Measurements from ENCODE around the gene CENPB. TPM values are rescaled to one million over a fixed set of nuclear protein-coding genes. Genes with fewer than 3 reads are reported as not detected.
A peak's percentile ranks its signal among the peaks of the same experiment; 100 is the strongest.

The CENPB gene
- total RNA-seq, 4 donors from 2014 or later = 57.0 to 81.4 (median 66.4) TPM

DNA sequence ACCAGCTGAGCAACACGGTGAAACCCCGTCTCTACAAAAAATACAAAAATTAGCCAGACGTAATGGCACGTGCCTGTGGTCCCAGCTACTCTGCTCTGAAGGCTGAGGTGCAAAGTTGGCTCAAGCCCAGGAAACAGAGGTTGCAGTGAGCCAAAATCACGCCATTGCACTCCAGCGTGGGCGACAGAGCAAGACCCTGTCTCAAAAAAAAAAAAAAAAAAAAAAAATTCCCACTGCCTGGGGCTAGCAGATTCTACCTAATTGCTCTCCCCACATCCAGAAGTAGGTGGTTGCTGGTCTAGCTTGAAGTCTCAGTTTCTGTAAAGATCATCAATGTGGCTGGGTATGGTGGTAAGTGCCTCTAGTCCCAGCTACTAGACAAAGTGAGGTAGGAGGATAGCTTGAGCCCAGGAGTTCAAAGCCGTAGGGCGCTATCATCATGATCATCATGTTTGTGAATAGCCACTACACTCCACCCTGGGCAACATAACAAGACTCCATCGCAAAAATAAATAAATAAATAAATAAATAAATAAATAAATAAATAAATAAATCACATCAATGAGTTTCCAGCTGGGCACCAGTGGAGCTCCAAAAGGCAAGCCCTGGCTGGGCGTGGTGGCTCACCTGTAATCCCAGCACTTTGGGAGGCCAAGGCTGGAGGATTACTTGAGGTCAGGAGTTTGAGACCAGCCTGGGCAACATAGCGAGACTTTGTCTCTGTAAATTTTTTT is 27.5 kb upstream of the CENPB start:
- 85% methylated on average over 12 of the region's 12 CpGs for WGBS
- no peak overlapping the region for H3K27ac ChIP-seq
- TF ChIP-seq EP300 (IDR thresholded peaks at IDR 0.05) = no peak
- no peak for TF ChIP-seq POLR2A (IDR thresholded peaks at IDR 0.05)
- no peak for TF ChIP-seq POLR2AphosphoS5 (IDR thresholded peaks at IDR 0.05)
- no peak for TF ChIP-seq CTCF (IDR thresholded peaks at IDR 0.05)

GRCh38 chr20:3812975-3813847 is 26.7 kb upstream of the CENPB start:
- no peak overlapping the region for H3K4me3 ChIP-seq
- DNase-seq (ENCODE audit: low spot score in 2 of 2) = no peak
- WGBS = 67% methylated on average over 8 of the region's 8 CpGs
- TF ChIP-seq EP300 (IDR thresholded peaks at IDR 0.05) = no peak
- no peak for TF ChIP-seq POLR2AphosphoS5 (IDR thresholded peaks at IDR 0.05)
- no peak for TF ChIP-seq CTCF (IDR thresholded peaks at IDR 0.05)
- no peak for TF ChIP-seq POLR2A (IDR thresholded peaks at IDR 0.05)
- no peaks in the 10 kb centered on the region for H3K9me3 ChIP-seq
- H3K4me1 ChIP-seq = peaks cover 50% of the 10 kb centered on the region
- peak overlapping the region; percentile 85 for H3K27ac ChIP-seq
- H3K36me3 ChIP-seq = no peaks in the 10 kb centered on the region
- H3K27me3 ChIP-seq = no peaks in the 10 kb centered on the region

More for the DNA sequence above, 27.5 kb upstream of the CENPB start:
- H3K4me1 ChIP-seq = peaks cover 51% of the 10 kb centered on the region
- no peaks in the 10 kb centered on the region for H3K27me3 ChIP-seq
- no peak for DNase-seq (ENCODE audit: low spot score in 2 of 2)
- H3K4me3 ChIP-seq = no peak overlapping the region
- H3K36me3 ChIP-seq = no peaks in the 10 kb centered on the region
- no peaks in the 10 kb centered on the region for H3K9me3 ChIP-seq

DNA sequence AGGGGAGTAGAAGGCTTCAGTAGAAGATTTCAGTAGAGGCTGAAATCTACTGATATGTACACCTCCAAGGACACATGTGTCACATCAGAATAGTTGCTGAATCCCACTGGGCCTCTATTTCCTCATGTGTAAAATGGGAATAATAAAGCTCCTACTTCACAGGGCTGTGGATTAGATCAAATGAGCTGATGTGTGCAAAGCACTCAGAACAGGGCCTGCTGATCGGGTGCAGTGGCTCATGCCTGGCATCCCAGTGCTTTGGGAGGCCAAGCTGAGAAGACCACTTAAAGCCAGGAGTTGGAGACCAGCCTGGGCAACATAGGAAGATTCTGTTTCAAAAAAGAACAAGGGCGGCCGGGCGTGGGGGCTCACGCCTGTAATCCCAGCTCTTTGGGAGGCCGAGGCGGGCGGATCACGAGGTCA is 25.7 kb upstream of the CENPB start:
- no peaks in the 10 kb centered on the region for H3K27me3 ChIP-seq
- H3K36me3 ChIP-seq = no peaks in the 10 kb centered on the region
- TF ChIP-seq CTCF (IDR thresholded peaks at IDR 0.05) (no peak), POLR2AphosphoS5 (IDR thresholded peaks at IDR 0.05) (no peak), EP300 (IDR thresholded peaks at IDR 0.05) (no peak), POLR2A (IDR thresholded peaks at IDR 0.05) (no peak)
- peaks cover 57% of the 10 kb centered on the region for H3K4me1 ChIP-seq
- no peaks in the 10 kb centered on the region for H3K9me3 ChIP-seq
- peak overlapping the region; percentile 85 for H3K27ac ChIP-seq
- DNase-seq (ENCODE audit: low spot score in 2 of 2) = no peak
- WGBS = 86% methylated on average over 9 of the region's 9 CpGs
- peak overlapping the region; percentile 37 for H3K4me3 ChIP-seq

DNA sequence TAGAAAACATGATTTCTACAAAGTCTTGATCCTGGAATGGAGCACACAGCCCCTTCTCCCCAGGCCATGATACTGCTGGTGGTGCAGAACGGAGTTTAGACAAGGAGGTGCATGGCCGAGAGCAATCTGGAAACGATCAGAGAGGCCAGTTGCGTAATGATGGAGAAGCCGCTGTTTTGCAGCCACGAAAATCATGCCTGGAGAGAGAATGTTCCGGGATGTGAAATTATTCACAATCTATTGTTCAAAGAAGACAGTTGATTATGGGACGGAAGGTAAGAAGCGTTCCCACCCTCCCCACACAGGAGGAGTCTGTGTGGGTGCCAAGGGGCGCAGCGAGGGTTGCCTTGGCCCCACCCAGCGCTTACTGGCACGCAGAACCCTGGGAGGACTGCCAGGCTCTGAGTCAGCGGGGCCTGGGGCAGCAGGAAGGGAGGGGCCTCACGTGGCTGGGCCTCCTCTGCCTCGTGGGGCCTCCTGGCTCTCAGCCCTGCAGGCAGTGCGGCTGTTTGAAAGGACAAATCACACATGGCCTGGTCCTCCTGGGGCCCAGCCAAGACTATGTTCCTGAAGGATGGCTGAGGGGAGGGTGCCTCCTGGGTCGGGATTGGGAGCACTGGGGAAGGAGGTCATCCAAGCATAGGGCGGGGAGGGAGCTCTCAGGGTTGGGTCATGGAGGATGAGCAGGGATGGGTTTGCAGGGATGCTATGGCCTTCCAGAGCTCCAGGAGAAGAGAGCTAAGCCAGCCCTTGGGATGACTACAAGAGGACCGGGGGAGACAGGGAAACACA is 25.1 kb upstream of the CENPB start:
- no peak for TF ChIP-seq CTCF (IDR thresholded peaks at IDR 0.05)
- peak; percentile 76 to 100 (median 99) for TF ChIP-seq POLR2AphosphoS5 (IDR thresholded peaks at IDR 0.05)
- TF ChIP-seq EP300 (IDR thresholded peaks at IDR 0.05) = peak; percentile 74
- peak in 1 of 2 donors; percentile 55 for TF ChIP-seq POLR2A (IDR thresholded peaks at IDR 0.05)
- Histone ChIP-seq H3K4me1 (peaks cover 63% of the 10 kb centered on the region), H3K27me3 (no peaks in the 10 kb centered on the region), H3K9me3 (no peaks in the 10 kb centered on the region), H3K4me3 (peak overlapping the region; percentile 37), H3K36me3 (no peaks in the 10 kb centered on the region), H3K27ac (peak overlapping the region; percentile 85)
- 2% methylated on average over 13 of the region's 20 CpGs for WGBS
- peak; percentile 98 to 99 for DNase-seq (ENCODE audit: low spot score in 2 of 2)
